SK-N-MC (cell line): ENCODE measurements around the gene DARS1.

Experiments used
- DNase-seq: peaks from one replicate; pipeline ENCODE4 v3.0.0-alpha.2; 2011; ENCODE audit warnings: low read depth, low spot score
- H3K27ac ChIP-seq: fragments of 200-600 bp; sonication (generic); 2 replicates; pipeline ENCODE4 v1.5.1; 2016; ENCODE audit warnings: mixed run types
- H3K36me3 ChIP-seq: fragments of 200-600 bp; sonication (generic); 2 replicates; pipeline ENCODE4 v1.6.1; 2017; ENCODE audit warnings: antibody characterized with exemption, low read length, mixed read lengths; ENCODE audit not compliant: insufficient read depth
- H3K4me3 ChIP-seq: fragments of 200-600 bp; sonication (generic); 2 replicates; pipeline ENCODE4 v1.5.1; 2016
- H3K9ac ChIP-seq: fragments of 200-600 bp; sonication (generic); 2 replicates; pipeline ENCODE4 v1.8.0; 2017; ENCODE audit warnings: mixed run types, mixed read lengths; ENCODE audit not compliant: insufficient read length
- H3K9me3 ChIP-seq: fragments of 200-600 bp; sonication (generic); 2 replicates; pipeline ENCODE4 v1.6.1; 2017; ENCODE audit warnings: low read depth, mild to moderate bottlenecking, antibody characterized with exemption, low read length, moderate library complexity, mixed read lengths
- EZH2 ChIP-seq: fragments of 200-600 bp; sonication (generic); IDR thresholded peaks from one replicate; pipeline ENCODE4 v1.6.1; 2017; ENCODE audit warnings: antibody characterized with exemption
- FOXP2 ChIP-seq: optimal IDR thresholded peaks from 2 replicates; pipeline ENCODE3; 2011; ENCODE audit warnings: mild to moderate bottlenecking, moderate library complexity; ENCODE audit not compliant: insufficient read depth; ENCODE audit errors: extremely low read length, control extremely low read depth
- POLR2AphosphoS5 ChIP-seq: IDR thresholded peaks from 2 replicates; pipeline ENCODE4 v1.6.1; 2012; ENCODE audit warnings: mild to moderate bottlenecking, low read depth, low read length, borderline replicate concordance

DARS1 gene

GRCh38 chr2:136008205-136008865, 22.9 kb upstream of the DARS1 start:
- Histone ChIP-seq H3K36me3 (no peaks in the 10 kb centered on the region), H3K4me3 (no peak overlapping the region), H3K9me3 (no peaks in the 10 kb centered on the region), H3K27ac (no peak overlapping the region), H3K9ac (no peak overlapping the region)
- no peak for DNase-seq
- no peak for TF ChIP-seq EZH2
- TF ChIP-seq FOXP2, result no peak
- no peak for TF ChIP-seq POLR2AphosphoS5

GRCh38 chr2:136006658-136007057, 21.2 kb upstream of the DARS1 start:
- Histone ChIP-seq H3K9me3 (no peaks in the 10 kb centered on the region), H3K36me3 (no peaks in the 10 kb centered on the region), H3K9ac (no peak overlapping the region), H3K27ac (no peak overlapping the region; the same call in 1 of the 2 replicates), H3K4me3 (no peak overlapping the region)
- no peak for DNase-seq
- TF ChIP-seq POLR2AphosphoS5, result no peak
- TF ChIP-seq FOXP2, result no peak
- TF ChIP-seq EZH2, result no peak

- no peak for DNase-seq
- TF ChIP-seq POLR2AphosphoS5 (no peak), FOXP2 (no peak), EZH2 (no peak)
These were observed 20.2 kb upstream of the DARS1 start for GRCh38 chr2:136005462-136006196.

GRCh38 chr2:136004965-136005364, 19.5 kb upstream of the DARS1 start:
- Histone ChIP-seq H3K9me3 (no peaks in the 10 kb centered on the region), H3K27ac (peak overlapping the region; percentile 78), H3K4me3 (peak overlapping the region; percentile 59), H3K9ac (peak overlapping the region; percentile 58), H3K36me3 (no peaks in the 10 kb centered on the region)
- DNase-seq, result no peak
- TF ChIP-seq EZH2, result no peak

More at GRCh38 chr2:136005462-136006196, 20.2 kb upstream of the DARS1 start:
- Histone ChIP-seq H3K36me3 (no peaks in the 10 kb centered on the region), H3K9ac (peak overlapping the region; percentile 58), H3K9me3 (no peaks in the 10 kb centered on the region), H3K27ac (peak overlapping the region; percentile 78), H3K4me3 (peak overlapping the region; percentile 59)

GRCh38 chr2:136001131-136001530, 15.7 kb upstream of the DARS1 start:
- H3K9ac ChIP-seq, result no peak overlapping the region
- no peak overlapping the region for H3K27ac ChIP-seq
- no peaks in the 10 kb centered on the region for H3K9me3 ChIP-seq
- H3K36me3 ChIP-seq, result no peaks in the 10 kb centered on the region
- DNase-seq, result no peak
- no peak overlapping the region for H3K4me3 ChIP-seq
- TF ChIP-seq POLR2AphosphoS5, result no peak
- TF ChIP-seq FOXP2, result no peak
- no peak for TF ChIP-seq EZH2

GRCh38 chr2:136000502-136000901, 15.1 kb upstream of the DARS1 start:
- no peak for TF ChIP-seq EZH2
- no peak for TF ChIP-seq POLR2AphosphoS5
- DNase-seq, result no peak
- Histone ChIP-seq H3K9ac (no peak overlapping the region), H3K27ac (no peak overlapping the region), H3K4me3 (no peak overlapping the region), H3K9me3 (no peaks in the 10 kb centered on the region), H3K36me3 (no peaks in the 10 kb centered on the region)

GRCh38 chr2:135999899-136000298, 14.5 kb upstream of the DARS1 start:
- H3K9ac ChIP-seq, result no peak overlapping the region

GRCh38 chr2:135998879-135999278, 13.5 kb upstream of the DARS1 start:
- Histone ChIP-seq H3K27ac (no peak overlapping the region), H3K9ac (no peak overlapping the region), H3K4me3 (no peak overlapping the region), H3K9me3 (no peaks in the 10 kb centered on the region), H3K36me3 (no peaks in the 10 kb centered on the region)
- DNase-seq, result no peak
- TF ChIP-seq EZH2, result no peak
- TF ChIP-seq POLR2AphosphoS5, result no peak
- TF ChIP-seq FOXP2, result no peak

More at GRCh38 chr2:135999899-136000298, 14.5 kb upstream of the DARS1 start:
- Histone ChIP-seq H3K36me3 (no peaks in the 10 kb centered on the region), H3K4me3 (no peak overlapping the region), H3K9me3 (no peaks in the 10 kb centered on the region), H3K27ac (no peak overlapping the region)
- no peak for DNase-seq
- TF ChIP-seq POLR2AphosphoS5 (no peak), EZH2 (no peak), FOXP2 (no peak)

- H3K9ac ChIP-seq, result no peak overlapping the region
- no peak overlapping the region for H3K4me3 ChIP-seq
- TF ChIP-seq FOXP2 (no peak), POLR2AphosphoS5 (no peak), EZH2 (no peak)
These were observed 12.0 kb upstream of the DARS1 start for GRCh38 chr2:135997380-135997779.

More at GRCh38 chr2:135997380-135997779, 12.0 kb upstream of the DARS1 start:
- no peak for DNase-seq
- H3K9me3 ChIP-seq, result no peaks in the 10 kb centered on the region
- no peaks in the 10 kb centered on the region for H3K36me3 ChIP-seq
- H3K27ac ChIP-seq, result no peak overlapping the region
